ENCODE data around the gene ARMC9. TPM values are rescaled to one million over a fixed set of nuclear protein-coding genes. Genes with fewer than 3 reads are reported as not detected.

ARMC9 gene
- total and polyA plus RNA-seq, 8 donors = 11.4 to 40.6 (median 13.9) TPM

- ATAC-seq (no peak), DNase-seq (no peak)
- Histone ChIP-seq H3K4me3 (no peak overlapping the region), H3K9me3 (no peaks in the 10 kb centered on the region), H3K27ac (peak overlapping the region in 1 of 2 donors; percentile 13), H3K27me3 (peaks cover 0 to 13% of the 10 kb centered on the region in 2 donors), H3K36me3 (no peaks in the 10 kb centered on the region), H3K4me1 (peaks cover 4 to 22% of the 10 kb centered on the region in 2 donors)
- TF ChIP-seq, protein P1, sequence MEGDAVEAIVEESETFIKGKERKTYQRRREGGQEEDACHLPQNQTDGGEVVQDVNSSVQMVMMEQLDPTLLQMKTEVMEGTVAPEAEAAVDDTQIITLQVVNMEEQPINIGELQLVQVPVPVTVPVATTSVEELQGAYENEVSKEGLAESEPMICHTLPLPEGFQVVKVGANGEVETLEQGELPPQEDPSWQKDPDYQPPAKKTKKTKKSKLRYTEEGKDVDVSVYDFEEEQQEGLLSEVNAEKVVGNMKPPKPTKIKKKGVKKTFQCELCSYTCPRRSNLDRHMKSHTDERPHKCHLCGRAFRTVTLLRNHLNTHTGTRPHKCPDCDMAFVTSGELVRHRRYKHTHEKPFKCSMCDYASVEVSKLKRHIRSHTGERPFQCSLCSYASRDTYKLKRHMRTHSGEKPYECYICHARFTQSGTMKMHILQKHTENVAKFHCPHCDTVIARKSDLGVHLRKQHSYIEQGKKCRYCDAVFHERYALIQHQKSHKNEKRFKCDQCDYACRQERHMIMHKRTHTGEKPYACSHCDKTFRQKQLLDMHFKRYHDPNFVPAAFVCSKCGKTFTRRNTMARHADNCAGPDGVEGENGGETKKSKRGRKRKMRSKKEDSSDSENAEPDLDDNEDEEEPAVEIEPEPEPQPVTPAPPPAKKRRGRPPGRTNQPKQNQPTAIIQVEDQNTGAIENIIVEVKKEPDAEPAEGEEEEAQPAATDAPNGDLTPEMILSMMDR (IDR thresholded peaks at IDR 0.05) = no peak
- intact Hi-C loops (cut with DNase I) = loop anchor here in 1 of 2 donors (5.0 kb wide), 1 partner anchor 76 kb away; no protein-coding TSS in a partner anchor
Observed at GRCh38 chr2:231187736-231188505, 10.5 kb upstream of the ARMC9 start.

DNA sequence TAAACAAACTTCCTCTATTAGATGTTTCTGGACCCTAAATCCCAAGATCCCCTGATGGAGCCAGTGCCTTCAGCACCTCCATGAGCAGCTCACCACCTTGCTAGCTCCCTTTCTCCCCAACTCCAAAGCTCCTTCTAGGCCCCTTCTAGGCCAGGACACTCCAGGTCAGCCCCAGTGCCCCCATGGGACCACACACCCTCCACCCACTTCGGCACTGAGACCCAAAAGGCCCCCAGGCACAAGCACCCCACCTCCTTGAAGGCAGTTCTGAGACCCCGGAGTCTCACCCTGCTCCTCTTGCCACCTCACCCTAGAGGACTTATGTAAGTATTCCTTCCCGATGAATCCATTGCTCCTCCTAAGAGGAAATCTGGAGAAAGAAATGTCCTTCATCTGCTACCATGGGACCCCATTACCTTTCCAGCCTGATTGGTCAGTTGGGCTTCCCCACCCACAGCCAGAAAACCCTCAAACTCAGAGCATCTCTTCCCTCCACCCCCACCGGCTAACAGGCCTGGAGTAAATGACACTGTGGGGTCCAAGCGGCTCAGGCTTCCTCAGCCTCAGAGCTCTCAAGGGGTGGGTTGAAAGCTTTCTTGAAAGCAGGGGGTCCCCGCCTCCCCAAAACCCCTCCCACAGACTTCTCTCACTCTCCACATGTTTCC lies 9.8 kb upstream of the ARMC9 start:
- Histone ChIP-seq H3K4me3 (no peak overlapping the region), H3K27ac (no peak overlapping the region), H3K9me3 (no peaks in the 10 kb centered on the region), H3K27me3 (peaks cover 0 to 13% of the 10 kb centered on the region in 2 donors), H3K36me3 (no peaks in the 10 kb centered on the region), H3K4me1 (peaks cover 4 to 22% of the 10 kb centered on the region in 2 donors)
- ATAC-seq (no peak), DNase-seq (no peak)
- TF ChIP-seq, protein P1 (IDR thresholded peaks at IDR 0.05) = no peak
- intact Hi-C loops (cut with DNase I) = loop anchor here in 1 of 2 donors (5.0 kb wide), 1 partner anchor 76 kb away; no protein-coding TSS in a partner anchor

DNA sequence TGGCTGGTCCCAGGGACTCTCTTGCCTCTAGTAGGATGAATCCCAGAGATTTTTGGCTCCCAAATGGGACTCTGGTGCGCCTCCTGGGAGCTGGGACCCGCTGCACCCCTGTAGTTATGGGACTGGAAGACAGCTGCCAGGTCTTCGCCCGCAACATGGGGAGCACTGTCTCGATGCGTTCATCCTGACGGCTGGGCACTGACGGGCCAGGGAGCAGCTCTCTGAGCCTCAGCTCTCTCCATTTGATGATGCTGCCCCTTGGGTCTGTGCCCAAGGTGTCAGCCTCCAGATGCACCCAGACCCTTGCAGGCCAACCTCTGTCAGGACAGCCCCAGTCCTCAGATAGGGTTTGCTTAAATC lies 9.3 kb upstream of the ARMC9 start:
- TF ChIP-seq, protein P1 (IDR thresholded peaks at IDR 0.05) = no peak
- Histone ChIP-seq H3K9me3 (no peaks in the 10 kb centered on the region), H3K36me3 (no peaks in the 10 kb centered on the region), H3K27me3 (peaks cover 0 to 13% of the 10 kb centered on the region in 2 donors), H3K4me3 (no peak overlapping the region), H3K27ac (peak overlapping the region in 1 of 2 donors; percentile 91), H3K4me1 (peaks cover 4 to 22% of the 10 kb centered on the region in 2 donors)
- intact Hi-C loops (cut with DNase I) = loop anchor here in 1 of 2 donors (5.0 kb wide), 1 partner anchor 77 kb away; no protein-coding TSS in a partner anchor
- DNase-seq = no peak
- ATAC-seq = no peak

DNA sequence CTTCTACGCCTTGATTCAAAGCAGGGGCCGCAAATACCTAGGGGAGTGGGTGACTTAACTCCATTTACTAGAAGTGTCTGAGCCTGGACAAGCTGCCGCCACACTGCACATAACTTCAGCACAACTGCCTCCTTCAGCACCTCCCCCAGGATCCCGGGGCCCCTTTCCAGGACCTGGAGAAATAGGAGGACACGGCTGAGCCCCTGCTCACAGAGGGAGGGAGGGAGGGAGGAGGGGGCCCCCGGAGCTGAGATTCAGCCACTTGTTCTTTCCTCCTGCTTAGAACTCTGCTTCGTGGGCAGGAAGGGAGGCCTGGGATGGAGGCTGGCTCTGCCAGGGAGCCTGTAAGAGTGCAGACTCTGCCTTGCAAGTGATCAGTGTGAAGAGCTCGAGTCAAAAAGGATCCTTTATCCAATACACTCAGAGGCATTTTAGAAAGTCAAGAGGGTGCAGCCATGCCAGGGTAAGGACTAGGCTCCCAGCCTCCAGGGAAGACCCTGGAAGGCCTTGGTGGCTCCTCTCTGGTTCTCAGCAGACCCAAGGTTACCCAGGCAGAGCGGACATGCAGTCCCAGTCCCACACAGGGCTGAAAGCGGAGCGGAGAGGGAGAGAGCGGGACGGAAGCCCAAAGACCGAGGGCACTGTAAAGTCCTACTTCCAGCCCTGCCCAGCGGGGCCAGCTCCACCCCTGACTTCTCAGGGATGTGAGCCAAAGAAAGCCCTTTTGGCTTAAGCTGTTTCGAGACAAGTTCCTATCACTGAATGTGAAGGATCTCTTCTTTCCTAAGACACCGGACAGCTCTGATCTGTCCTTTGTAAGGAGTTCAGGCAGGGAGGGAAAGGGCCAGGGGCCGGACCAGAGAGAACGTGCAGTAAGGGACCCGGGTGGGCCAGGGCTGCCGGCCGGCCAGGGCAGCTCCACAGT lies 8.6 kb upstream of the ARMC9 start:
- DNase-seq (peak in 2 of 4 donors; percentile 40 to 44), ATAC-seq (peak; percentile 76)
- intact Hi-C loops (cut with DNase I) = loop anchor here in 1 of 2 donors (5.0 kb wide), 1 partner anchor 78 kb away; no protein-coding TSS in a partner anchor
- H3K9me3 ChIP-seq = no peaks in the 10 kb centered on the region
- peaks cover 4 to 22% of the 10 kb centered on the region in 2 donors for H3K4me1 ChIP-seq
- no peaks in the 10 kb centered on the region for H3K36me3 ChIP-seq
- TF ChIP-seq, protein P1 (IDR thresholded peaks at IDR 0.05) = no peak
- peak overlapping the region; percentile 73 to 91 for H3K27ac ChIP-seq
- peaks cover 0 to 13% of the 10 kb centered on the region in 2 donors for H3K27me3 ChIP-seq
- peak overlapping the region; percentile 22 for H3K4me3 ChIP-seq
